ENCODE data around the gene ARHGAP22.

DNA sequence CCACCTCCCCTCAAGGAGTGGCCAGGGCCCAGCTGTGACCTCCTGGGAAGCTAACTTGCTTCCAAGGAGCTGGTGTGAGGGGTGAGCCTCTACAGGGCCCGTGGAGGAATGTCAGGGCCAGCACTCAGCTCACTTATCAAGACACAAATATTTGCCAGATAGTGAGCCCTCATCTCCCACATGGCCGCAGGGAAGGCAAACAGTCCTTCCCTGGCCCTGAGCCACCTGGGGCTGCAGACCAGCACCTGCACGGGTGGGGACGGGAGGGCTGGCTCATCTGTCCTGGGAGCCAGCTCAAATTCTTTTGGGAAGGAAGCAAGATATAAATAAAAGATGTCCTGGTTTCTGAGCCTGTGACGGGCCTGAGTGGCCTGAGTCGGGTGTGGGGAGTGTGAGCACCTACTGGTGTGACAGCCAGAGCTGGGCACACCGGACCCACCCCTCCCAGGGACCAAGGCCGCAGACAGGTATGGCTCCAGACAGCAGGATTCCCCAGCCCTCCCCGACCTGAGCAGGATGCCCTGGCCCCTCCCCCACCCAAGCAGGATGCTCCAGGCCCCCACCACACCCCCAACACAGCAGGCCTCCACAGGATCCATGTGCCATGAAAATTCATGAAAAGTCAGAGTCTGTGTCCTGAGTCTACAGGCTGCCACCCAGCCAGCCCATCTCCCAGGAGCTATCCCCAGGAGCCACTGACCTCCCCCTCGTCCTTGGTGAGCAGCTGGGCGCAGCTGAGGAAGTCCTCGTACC lies 150.4 kb downstream of the ARHGAP22 start:
- TF ChIP-seq GATA3 (IDR thresholded peaks at IDR 0.05; ENCODE audit: low read depth, low read length) (no peak), GATA2 (IDR thresholded peaks at IDR 0.05; ENCODE audit: low read depth, low read length) (no peak)
